ENCODE data around the gene DUSP2.
A peak's percentile ranks its signal among the peaks of the same experiment; 100 is the strongest.
"Not testable (repeated sequence)": the region's sequence is repeated elsewhere in the genome, so short reads cannot be mapped to it uniquely, and the experiment has no call there.

The DUSP2 gene

DNA sequence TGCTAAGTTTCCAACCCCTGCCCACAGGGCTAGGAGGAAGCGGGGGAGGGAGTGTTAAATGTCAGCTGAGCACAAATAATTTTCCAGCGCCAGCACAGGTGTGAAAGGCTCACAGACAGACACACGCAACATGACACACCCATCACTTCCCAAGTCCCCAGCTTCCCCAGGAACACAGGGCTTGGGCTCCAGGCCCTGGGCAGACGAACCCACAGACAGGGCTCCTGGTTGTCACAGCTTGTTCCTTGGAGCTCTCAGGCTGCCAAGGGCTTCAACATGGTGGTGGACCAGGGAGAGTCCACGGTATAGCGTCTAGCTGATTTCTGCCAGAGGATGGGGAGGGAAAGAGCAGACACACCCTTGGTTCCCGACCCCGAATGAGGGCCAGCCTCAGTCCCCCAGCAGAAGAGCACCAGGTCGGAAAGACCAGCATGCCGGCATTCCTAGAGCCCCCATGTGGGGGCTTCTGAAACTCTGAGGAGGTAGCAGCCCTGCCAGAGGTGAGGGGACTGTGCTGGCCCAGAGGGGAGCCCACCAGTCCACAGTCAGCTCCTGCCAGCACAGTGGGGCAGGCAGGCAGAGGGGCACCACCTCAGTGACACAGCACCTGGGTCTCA is 1.9 kb downstream of the DUSP2 start:
- peak overlapping the region; percentile 79 for H3K4me3 ChIP-seq (ENCODE audit: low read depth, low read length)
- no peaks in the 10 kb centered on the region for H3K9me3 ChIP-seq (ENCODE audit: severe bottlenecking)
- peak overlapping the region; percentile 85 for H3K27ac ChIP-seq
- DNase-seq, result peak; percentile 8
- peaks cover 28% of the 10 kb centered on the region for H3K36me3 ChIP-seq
- no peaks in the 10 kb centered on the region for H3K27me3 ChIP-seq (ENCODE audit: insufficient read depth, low read depth, severe bottlenecking)
- TF ChIP-seq, protein P1, sequence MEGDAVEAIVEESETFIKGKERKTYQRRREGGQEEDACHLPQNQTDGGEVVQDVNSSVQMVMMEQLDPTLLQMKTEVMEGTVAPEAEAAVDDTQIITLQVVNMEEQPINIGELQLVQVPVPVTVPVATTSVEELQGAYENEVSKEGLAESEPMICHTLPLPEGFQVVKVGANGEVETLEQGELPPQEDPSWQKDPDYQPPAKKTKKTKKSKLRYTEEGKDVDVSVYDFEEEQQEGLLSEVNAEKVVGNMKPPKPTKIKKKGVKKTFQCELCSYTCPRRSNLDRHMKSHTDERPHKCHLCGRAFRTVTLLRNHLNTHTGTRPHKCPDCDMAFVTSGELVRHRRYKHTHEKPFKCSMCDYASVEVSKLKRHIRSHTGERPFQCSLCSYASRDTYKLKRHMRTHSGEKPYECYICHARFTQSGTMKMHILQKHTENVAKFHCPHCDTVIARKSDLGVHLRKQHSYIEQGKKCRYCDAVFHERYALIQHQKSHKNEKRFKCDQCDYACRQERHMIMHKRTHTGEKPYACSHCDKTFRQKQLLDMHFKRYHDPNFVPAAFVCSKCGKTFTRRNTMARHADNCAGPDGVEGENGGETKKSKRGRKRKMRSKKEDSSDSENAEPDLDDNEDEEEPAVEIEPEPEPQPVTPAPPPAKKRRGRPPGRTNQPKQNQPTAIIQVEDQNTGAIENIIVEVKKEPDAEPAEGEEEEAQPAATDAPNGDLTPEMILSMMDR (IDR thresholded peaks at IDR 0.05; ENCODE audit: low read depth, low read length), result no peak

DNA sequence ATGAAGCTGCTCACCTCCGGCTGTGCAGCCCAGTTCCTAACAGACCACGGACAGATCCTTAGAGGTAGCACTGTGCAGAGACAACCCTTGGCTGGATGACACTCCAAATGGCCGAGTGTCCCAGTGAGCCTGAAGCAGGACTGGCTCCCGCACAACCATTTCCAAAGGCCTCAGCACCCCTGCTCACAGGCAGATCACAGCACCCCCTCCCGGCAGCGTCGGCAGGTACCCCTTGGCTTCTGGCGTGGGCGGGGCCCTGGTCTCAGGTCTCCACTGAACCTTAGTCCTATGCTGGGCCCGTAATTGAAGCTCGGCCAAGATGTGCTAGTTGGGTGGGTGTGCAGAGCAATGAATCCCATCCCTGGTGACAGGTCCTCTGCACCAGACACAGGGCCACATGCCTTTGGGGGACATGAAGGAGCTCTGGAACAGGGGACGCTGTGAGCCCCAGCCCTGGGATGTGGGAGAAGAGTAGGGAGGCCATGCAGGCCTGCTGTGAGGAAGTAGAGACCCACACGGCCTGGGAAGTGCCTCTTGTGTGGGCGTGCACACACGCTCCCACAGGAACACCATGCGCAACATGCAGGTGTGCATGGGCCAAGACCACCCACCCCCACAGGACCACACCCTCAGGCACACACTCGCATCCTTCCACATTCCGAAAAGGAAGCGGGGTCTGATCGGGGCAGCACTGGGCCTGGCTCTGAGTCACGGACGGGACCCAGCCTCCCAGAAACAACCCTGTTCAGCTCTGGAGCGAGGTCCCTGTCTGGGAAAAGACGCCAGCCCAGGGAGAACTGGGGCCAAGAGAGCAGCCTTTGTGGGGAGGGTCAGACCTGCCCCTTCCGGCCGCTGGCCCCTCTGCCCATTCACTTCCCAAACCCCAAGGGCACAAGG is 2.8 kb downstream of the DUSP2 start:
- peak overlapping the region; percentile 85 for H3K27ac ChIP-seq
- no peaks in the 10 kb centered on the region for H3K9me3 ChIP-seq (ENCODE audit: severe bottlenecking)
- H3K4me3 ChIP-seq (ENCODE audit: low read depth, low read length), result no peak overlapping the region
- H3K27me3 ChIP-seq (ENCODE audit: insufficient read depth, low read depth, severe bottlenecking), result no peaks in the 10 kb centered on the region
- DNase-seq, result peak; percentile 85
- H3K36me3 ChIP-seq, result peaks cover 28% of the 10 kb centered on the region
- TF ChIP-seq, protein P1 (IDR thresholded peaks at IDR 0.05; ENCODE audit: low read depth, low read length), result peak; percentile 80

DNA sequence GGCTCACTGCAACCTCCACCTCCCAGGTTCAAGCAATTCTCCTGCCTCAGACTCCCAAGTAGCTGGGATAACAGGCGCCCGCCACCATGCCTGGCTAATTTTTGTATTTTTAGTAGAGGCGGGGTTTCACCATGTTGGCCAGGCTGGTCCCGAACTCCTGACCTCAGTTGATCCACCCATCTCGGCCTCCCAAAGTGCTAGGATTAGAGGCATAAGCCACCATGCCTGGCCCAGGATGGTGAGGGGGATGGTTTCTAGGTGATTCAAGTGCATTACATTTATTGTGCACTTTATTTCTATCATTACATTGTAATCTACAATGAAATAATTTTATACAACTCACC is 3.6 kb downstream of the DUSP2 start:
- Histone ChIP-seq H3K36me3 (peaks cover 28% of the 10 kb centered on the region), H3K27ac (0 out of 2 replicates have a peak overlapping the region, but pooled peaks have one; percentile 2)
- DNase-seq, result peak; percentile 33
- not testable (repeated sequence) for H3K4me3 ChIP-seq (ENCODE audit: low read depth, low read length); H3K9me3 ChIP-seq (ENCODE audit: severe bottlenecking); H3K27me3 ChIP-seq (ENCODE audit: insufficient read depth, low read depth, severe bottlenecking)

DNA sequence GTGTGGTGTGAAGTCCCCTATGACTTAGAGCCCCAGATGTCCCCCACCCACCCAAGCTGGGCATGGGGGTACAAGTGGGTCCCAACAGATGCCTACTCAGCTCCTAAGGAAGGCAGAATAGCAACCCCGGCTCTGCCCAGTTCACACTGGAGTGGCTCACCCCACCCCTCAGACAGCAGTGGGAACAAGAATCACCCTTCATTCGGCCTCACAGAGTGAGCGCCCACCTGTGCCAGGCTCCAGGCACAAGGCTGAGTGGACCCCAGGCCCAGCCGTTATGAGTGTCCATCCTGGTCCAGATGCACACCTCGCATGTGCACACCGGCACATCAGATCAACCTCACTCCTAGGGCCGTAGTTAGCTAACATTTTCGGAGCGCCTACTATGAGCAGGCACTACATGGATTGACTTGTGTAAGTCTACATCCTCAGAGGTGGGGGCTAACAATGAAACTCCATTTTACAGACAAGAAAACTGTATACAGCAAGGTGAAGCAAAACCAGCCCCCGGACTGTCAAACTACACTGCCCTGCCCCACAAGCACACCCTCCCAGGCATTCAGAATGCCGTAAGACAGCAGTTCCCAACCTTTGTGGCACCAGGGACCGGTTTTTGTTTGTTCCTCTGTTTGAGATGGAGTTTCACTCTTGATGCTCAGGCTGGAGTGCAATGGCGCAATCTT is 4.2 kb downstream of the DUSP2 start:
- Histone ChIP-seq H3K4me3 (ENCODE audit: low read depth, low read length) (no peak overlapping the region), H3K27ac (no peak overlapping the region), H3K9me3 (ENCODE audit: severe bottlenecking) (no peaks in the 10 kb centered on the region), H3K36me3 (peaks cover 28% of the 10 kb centered on the region), H3K27me3 (ENCODE audit: insufficient read depth, low read depth, severe bottlenecking) (no peaks in the 10 kb centered on the region)
- TF ChIP-seq, protein P1 (IDR thresholded peaks at IDR 0.05; ENCODE audit: low read depth, low read length), result no peak
- DNase-seq, result peak; percentile 8

DNA sequence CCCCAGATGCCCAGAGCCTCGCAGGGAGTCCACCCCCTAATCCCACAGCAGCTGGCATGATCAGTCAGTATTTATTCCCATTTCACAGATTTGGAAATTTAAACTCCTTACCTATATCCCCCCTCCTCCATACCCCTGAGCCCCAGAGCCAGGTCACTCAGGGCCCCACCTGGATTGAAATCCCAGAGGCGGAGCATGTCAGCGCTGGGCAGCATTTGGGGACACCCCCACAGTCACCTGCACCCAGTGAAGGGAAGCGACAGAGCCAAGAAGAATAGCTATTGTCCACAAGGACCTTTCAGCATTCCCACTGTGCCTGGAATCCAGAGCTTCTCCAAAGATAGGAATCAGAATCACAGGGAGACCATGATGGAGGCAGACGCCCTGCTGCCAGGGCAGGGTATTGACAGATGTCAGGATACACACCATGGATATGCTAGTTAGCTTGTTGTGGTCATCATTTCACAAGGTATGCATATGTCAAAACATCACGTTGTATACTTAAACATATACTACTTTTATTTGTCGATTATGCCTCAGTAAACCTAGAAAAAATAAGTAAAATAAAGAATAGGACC is 6.0 kb downstream of the DUSP2 start:
- H3K27me3 ChIP-seq (ENCODE audit: insufficient read depth, low read depth, severe bottlenecking), result no peaks in the 10 kb centered on the region
- H3K4me3 ChIP-seq (ENCODE audit: low read depth, low read length), result no peak overlapping the region
- peaks cover 22% of the 10 kb centered on the region for H3K36me3 ChIP-seq
- H3K9me3 ChIP-seq (ENCODE audit: severe bottlenecking), result no peaks in the 10 kb centered on the region
- 0 out of 2 replicates have a peak overlapping the region, but pooled peaks have one; percentile 2 for H3K27ac ChIP-seq
- no peak for DNase-seq
- TF ChIP-seq, protein P1 (IDR thresholded peaks at IDR 0.05; ENCODE audit: low read depth, low read length), result no peak
